ENCODE data around the gene FBXW2.
A peak's percentile ranks its signal among the peaks of the same experiment; 100 is the strongest.
"Not testable (repeated sequence)": the region's sequence is repeated elsewhere in the genome, so short reads cannot be mapped to it uniquely, and the experiment has no call there.

FBXW2 gene

DNA sequence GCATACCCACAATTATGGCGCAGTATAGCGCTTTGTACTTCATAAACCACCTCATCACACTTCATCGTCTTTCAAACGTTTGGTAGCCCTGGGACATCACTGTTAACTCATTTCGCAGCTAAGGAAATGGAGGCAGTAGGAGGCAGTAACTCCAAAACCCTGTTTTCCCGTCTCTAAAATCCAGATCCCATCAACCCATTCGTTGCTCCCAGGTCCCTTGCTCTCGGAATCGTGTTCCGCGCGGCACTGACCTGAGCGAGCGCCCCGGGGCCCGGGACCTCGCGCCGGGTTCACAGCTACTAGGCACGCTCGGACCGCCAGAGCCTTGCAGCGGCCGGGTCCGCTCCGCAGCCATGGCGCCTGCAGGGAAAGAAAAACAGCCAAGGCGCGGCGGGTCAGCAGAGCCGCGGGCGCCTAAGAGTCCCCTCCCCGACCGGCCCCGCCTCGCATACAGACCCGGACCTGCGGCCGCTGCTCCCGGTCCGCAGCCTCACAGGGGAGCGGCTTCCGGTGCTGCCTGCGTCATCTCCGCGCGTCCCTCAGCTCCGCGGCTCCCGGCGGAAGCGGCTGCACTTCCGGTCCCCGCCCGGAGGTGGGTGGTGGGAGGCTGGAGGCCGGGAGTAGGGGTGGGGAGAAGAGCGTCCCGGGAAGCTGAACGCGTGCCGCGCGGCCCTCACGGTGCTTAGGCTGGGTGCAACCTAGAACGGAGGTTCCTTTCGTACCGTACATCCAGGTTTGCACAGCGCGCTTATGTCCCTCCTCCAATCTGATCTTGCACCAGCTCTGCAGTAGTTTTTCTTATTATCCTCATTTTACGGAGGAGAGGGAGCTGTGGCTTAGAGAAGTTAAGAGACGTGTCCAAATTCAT lies at the start of gene FBXW2:
Gene FBXW2 (minus strand): TSS at position 519 of the 868 bp plus-strand sequence. CDS start 5,158 bp downstream, outside the sequence.
- DNase-seq (ENCODE audit: low read depth in 3 of 3), result peak; percentile 67 to 79 (median 73)

DNA sequence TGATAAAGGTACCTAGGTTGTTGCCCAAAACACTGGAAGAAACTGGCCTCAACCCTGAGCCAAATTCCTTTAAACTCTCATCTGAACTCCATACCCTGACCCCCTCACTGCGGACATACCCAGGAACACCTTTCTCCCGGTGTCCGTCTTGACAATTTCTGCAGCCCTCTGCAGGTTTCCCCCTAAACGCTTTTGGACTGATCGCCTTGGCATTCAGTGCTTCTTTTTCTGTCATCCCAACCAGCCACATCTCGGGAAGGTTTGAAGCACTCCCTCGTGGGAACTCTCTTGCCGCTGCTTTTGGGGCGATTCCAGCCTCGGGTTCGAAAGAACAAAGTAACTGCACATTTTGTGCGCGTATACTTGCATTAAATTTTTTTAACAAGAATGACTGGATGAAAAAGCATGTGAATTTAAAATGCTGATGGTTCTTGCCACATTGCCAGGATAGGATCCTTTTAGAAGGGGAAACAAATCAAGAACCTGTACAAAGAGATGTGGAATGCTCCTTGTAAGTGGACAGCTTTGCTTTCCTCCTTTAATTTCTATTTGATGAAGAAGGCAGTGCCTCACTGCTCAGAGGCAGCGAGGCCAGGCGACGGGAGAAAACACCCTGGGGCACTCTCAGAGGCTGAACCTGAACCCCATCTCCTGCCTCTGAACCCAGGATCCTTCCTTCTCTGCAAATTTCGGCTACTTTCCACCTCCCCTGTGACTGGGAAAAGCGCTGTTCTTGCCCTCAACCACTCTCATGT lies 48.9 kb upstream of the FBXW2 start:
- DNase-seq (ENCODE audit: low read depth in 3 of 3), result no peak

DNA sequence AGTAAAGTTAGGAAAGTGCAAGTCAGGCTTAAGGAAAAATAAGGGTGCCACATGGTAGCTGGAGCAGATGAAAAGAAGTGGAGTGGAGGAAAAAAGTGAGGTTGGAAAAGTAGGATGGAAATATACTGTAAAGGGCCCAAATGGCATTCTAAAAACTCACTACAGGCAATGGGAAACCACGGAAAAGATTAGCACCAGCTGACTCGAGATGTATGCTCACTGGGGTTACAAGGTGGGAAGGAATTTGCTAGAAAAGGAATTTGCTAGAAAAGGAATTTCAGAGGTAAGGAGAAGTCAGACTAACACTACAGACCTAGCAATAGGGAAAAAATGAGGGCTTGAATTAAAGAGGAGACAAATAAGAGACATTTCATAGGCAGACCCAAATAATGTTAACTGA lies 45.9 kb upstream of the FBXW2 start:
- no peak for DNase-seq (ENCODE audit: low read depth in 3 of 3)

GRCh38 chr9:120837921-120838320 lies 44.7 kb upstream of the FBXW2 start:
- DNase-seq (ENCODE audit: low read depth in 3 of 3), result no peak

GRCh38 chr9:120833325-120833724 lies 40.1 kb upstream of the FBXW2 start:
- no peak for DNase-seq (ENCODE audit: low read depth in 3 of 3)

DNA sequence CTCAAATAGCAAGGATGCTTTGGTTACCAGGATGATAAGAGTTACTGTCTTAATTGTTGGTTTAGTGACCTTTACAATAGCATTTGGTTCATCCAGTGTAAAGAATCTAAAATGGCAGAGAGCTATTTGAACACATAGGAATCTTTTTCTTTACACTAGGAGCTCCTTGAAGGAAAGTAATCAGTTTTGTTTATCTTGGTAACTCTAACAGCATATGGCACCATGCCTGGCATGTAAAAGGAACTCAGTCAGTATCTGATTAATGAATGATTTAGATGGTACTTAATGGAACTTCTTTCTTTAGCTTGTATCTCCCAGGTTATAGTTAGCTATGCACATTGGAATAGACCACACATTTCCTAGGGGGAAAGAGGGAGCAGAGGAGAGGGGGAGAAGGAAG lies 39.6 kb upstream of the FBXW2 start:
- DNase-seq (ENCODE audit: low read depth in 3 of 3), result no peak

- DNase-seq (ENCODE audit: low read depth in 3 of 3), result no peak
Measured at GRCh38 chr9:120830865-120831264, 37.6 kb upstream of the FBXW2 start.

DNA sequence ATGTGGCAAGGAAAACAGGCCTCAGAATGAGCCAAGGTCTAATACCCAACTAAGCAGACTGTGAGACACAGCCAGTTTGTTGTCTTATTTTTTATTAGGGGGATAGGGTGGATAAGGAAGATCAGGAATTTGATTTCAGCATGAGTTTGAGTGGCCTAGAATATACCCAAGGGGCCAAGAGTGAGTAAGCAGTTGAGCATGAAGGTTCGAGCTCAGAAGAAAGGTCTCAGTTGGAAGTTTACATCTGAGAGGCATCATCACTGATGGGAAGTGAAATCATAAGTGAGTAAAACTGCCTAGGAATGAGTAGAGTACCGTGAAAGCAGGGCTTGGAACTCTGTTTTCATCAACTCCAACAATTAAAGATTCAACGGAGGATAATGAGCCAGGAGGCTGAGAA lies 36.9 kb upstream of the FBXW2 start:
- DNase-seq (ENCODE audit: low read depth in 3 of 3), result no peak

- DNase-seq (ENCODE audit: low read depth in 3 of 3), result no peak
Measured at GRCh38 chr9:120829650-120830049, 36.4 kb upstream of the FBXW2 start.

DNA sequence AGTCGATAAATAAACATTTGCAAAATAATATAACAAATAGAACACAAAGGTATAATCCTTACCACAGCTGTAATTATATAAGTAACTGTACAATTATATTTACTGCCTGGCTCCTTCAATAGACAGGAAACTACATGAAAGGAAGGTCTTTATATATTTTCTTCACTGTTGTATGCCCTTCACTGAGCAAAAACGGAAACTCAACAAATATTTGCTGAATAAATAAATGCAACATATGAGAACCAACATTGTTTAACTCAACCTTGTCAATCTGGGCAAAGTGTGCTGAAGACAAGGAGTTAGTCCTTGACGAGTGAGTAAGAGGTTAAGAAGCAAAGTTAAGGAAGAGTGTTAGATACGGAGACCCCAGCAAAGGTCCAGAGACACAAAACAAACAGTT lies 26.9 kb upstream of the FBXW2 start:
- no peak for DNase-seq (ENCODE audit: low read depth in 3 of 3)

GRCh38 chr9:120818595-120818994 lies 25.4 kb upstream of the FBXW2 start:
- DNase-seq (ENCODE audit: low read depth in 3 of 3), result no peak

DNA sequence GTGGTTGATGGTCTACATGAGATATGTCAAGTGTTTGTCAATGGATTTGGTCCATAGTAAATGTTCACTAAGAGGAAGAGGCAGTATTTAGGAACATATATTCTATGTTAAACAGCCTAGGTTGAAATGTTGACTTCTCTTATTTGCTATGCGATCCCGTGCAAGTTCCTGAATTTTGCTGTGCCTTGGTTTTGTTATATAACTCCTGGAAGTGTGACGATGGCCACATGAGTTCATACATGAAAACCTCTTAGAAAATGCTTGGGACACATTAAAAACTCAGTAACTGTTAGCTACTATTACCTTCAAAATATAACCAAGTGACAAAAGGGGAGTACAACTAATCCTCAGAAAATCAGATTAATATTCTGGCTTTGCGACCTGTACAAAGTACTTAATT lies 21.9 kb upstream of the FBXW2 start:
- no peak for DNase-seq (ENCODE audit: low read depth in 3 of 3)

- DNase-seq (ENCODE audit: low read depth in 3 of 3), result no peak
Measured at GRCh38 chr9:120808931-120809330, 15.7 kb upstream of the FBXW2 start.

DNA sequence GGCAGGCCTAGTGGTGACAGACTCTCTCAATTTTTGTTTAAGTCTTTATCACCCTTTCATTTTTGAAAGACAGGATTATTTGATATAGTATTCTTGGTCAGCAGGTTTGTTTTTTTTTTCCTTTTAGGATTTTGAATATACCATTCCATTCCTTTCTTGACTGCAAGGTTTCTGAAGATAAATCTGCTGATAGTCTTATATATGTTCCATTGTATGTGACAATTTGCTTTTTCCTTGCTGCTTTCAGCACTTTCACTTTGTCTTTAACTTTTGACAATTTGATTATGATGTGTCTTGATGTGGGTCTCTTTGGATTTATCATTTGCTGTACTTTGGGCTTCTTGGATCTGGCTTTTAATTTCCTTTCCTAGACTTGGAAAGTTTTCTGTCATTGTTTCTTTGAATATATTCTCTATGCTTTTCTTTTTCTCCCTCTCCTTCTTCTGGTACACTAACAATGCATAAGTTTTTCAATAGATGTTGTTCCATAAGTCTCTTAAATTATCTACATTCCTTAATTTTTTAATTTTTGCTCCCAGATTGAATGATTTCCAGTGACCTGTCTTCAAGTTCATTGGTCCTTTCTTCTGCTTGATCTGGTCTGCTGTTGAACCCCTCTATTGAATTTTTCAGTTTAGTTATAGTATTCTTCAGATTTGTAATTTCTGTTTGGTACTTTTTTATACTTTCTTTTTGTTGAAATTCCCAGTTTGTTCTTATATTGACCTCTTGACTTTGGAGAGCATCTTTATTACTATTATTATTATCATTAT lies 14.6 kb upstream of the FBXW2 start:
- DNase-seq (ENCODE audit: low read depth in 3 of 3), result no peak

DNA sequence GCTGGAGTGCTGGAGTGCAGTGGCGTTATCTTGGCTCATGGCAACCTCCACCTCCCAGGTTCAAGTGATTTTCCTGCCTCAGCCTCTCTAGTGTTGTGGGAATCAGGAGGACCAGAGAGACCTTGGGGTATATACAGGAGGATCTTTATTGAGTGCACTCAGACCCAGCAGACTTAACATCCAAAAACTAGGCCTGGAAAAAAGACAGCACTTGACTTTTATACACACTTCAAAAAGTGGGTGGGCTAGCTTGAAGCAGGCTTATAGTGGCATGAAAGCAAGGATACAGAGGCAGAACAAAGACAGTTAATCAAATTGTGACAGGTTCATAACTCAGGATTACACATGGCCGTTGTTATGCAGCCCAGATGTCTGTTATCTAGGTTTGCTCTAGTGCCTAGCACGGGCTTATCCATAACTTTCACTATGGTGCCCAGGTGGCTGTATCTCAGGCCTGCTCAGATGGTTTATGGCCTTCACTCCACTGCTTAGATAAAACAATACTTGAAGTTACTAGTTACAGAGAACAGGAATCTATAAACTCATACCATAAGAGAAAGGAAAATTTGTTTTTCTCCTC lies 11.7 kb upstream of the FBXW2 start:
- not testable (repeated sequence) for DNase-seq (ENCODE audit: low read depth in 3 of 3)

DNA sequence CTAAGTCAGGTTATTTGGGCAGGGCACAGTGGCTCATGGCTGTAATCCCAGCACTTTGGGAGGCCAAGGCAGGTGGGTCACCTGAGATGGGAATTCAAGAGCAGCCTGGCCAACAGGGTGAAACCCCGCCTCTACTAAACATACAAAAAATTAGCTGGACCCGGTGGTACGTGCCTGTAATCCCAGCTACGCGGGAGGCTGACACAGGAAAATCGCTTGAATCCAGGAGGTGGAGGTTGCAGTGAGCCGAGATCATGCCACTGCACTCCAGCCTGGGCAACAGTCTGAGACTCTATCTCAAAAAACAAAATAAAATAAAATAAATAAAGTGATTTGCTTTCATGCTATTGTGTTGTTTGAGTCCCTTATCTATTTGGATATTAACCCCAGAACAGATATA lies 8.2 kb upstream of the FBXW2 start:
- DNase-seq (ENCODE audit: low read depth in 3 of 3), result no peak

DNA sequence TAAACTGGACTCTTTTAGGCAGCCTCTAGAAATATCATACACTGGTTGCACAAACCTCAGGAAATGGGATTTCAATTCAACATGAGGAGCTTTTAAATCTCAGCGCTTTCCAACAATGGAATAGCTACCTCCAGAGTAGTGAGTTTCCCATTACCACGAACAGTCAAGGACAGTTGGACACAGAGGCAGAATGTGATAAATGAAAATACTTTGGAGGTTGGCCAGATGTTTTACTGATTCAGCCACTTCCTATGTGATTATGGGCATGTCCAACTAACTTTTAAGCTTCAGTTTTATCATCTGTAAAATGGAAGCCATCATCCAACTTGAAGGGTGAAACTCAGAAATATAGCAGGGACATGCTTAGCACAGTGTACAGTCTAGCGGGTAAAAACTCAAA lies 2.1 kb downstream of the FBXW2 start:
- DNase-seq (ENCODE audit: low read depth in 3 of 3), result no peak

DNA sequence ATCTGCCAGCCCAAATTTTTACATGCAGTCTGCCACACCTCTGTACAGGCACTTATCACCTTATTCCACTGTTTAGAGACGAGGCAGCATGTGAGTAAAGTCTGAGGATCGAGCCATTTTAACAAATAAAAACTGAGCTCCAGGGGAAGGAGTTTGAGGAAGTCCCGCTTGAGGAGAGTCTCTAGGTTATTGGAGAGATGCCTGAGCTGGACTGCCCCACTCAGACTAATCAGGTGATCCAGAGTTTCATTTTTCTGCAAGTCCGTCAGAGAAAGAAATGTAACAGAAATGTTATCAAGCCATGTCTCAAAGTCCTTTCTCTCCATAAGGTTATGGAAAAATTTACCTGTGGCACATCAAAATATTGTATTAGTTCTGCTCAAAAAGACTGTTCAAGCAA lies 5.3 kb downstream of the FBXW2 start:
- no peak for DNase-seq (ENCODE audit: low read depth in 3 of 3)

DNA sequence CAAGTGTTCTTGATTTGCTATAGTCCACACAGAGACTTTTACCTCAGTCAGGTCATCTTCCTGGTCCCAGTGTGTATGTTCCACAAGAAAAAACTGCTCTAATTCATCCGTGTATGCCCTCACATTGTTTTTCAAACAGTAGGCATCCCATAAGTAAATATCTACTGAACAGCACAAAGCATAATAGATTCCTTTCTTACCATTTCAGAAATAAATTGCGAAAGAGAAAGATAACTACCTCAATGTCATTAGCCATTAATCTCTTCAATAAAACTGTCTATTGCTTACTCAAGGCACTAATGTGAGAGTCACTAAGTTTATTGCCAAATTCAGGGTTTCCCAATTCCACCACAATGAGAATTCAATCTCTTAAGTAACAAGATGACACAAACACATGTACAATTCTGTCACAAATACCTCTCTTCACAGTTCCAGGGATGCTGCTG lies 9.6 kb downstream of the FBXW2 start:
- no peak for DNase-seq (ENCODE audit: low read depth in 3 of 3)

- no peak for DNase-seq (ENCODE audit: low read depth in 3 of 3)
Measured at GRCh38 chr9:120781236-120781635, 12.0 kb downstream of the FBXW2 start.

- no peak for DNase-seq (ENCODE audit: low read depth in 3 of 3)
Measured at GRCh38 chr9:120780367-120780766, 12.8 kb downstream of the FBXW2 start.

DNA sequence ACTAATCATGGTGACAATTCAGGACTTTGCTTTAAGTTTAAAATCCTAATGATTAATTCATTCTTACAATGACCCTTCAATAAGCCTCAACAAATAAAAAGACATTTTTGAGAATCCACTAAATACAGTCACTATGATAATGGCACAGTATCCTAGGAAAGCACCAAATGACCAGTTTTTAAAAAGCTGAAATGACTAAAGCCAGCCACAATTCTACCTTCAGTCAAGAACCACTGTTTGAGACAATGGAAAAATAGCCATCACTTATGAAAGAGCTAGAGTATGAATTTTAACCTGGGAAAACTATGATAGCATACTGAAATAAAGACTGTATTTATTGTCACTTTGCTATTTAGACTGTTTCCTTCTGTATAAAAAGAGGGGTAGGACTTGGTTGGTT lies 14.0 kb downstream of the FBXW2 start:
- no peak for DNase-seq (ENCODE audit: low read depth in 3 of 3)
